Common myeloid progenitor, CD34-positive (primary cell): ENCODE data around the gene ARHGDIA.

ENCODE experiments used
- CTCF ChIA-PET: fragments of 350-600 bp; sonication (Branson Sonifier 250); formaldehyde crosslinking; loops from one replicate; lab custom pipeline; 2021; ENCODE audit warnings: antibody characterized with exemption; lab: Charles Lee
- POLR2A ChIA-PET: fragments of 350-600 bp; sonication (Branson Sonifier 250); formaldehyde crosslinking; loops from one replicate; lab custom pipeline; 2021; ENCODE audit warnings: antibody characterized with exemption; lab: Charles Lee
- DNase-seq, 3 donors: peaks; one replicate each; pipeline versions ENCODE4 v3.0.0 to v3.0.0-alpha.2; 2013
- H3K27ac ChIP-seq, 2 experiments: 1 replicate in 1 of 2; 2 replicates in 1 of 2; pipeline ENCODE4 v1.7.0; 2013; ENCODE audit warnings: inconsistent platforms in 2 of 2, low read length in 2 of 2, mild to moderate bottlenecking in 2 of 2, low read depth in 1 of 2, moderate library complexity in 1 of 2; ENCODE audit not compliant: severe bottlenecking in 2 of 2, insufficient read depth in 1 of 2, poor library complexity in 1 of 2
- H3K27me3 ChIP-seq, 5 experiments: replicated peaks in 2 of 5; 1 replicate in 3 of 5; 2 replicates in 2 of 5; pipeline versions ENCODE4 v1.6.1 to v1.7.0; 2013; ENCODE audit warnings: low read length in 4 of 5, mild to moderate bottlenecking in 2 of 5, moderate library complexity in 2 of 5, inconsistent platforms in 1 of 5; ENCODE audit not compliant: insufficient read depth in 5 of 5, control insufficient read depth in 4 of 5
- H3K36me3 ChIP-seq, 4 experiments: 1 replicate in 2 of 4; 2 replicates in 2 of 4; pipeline versions ENCODE4 v1.6.1 to v1.7.0; 2013; ENCODE audit warnings: low read length in 3 of 4, control low read depth in 1 of 4, mild to moderate bottlenecking in 1 of 4; ENCODE audit not compliant: control insufficient read depth in 4 of 4, insufficient read depth in 4 of 4
- H3K4me1 ChIP-seq, 4 experiments: 1 replicate in 3 of 4; 2 replicates in 1 of 4; pipeline versions ENCODE4 v1.6.1 to v1.7.1; 2013; ENCODE audit warnings: low read length in 3 of 4, mild to moderate bottlenecking in 3 of 4, control low read depth in 1 of 4, inconsistent platforms in 1 of 4, moderate library complexity in 1 of 4; ENCODE audit not compliant: control insufficient read depth in 4 of 4, insufficient read depth in 4 of 4; ENCODE audit errors: control extremely low read depth in 1 of 4
- H3K4me3 ChIP-seq, 7 experiments: 1 replicate in 4 of 7; 2 replicates in 3 of 7; pipeline versions ENCODE4 v1.5.1 to v1.7.0; 2013; ENCODE audit warnings: mild to moderate bottlenecking in 7 of 7, low read length in 6 of 7, moderate library complexity in 6 of 7, inconsistent platforms in 2 of 7, low read depth in 2 of 7, control low read depth in 1 of 7; ENCODE audit not compliant: insufficient read depth in 4 of 7, control insufficient read depth in 1 of 7; ENCODE audit errors: extremely low read depth in 1 of 7
- H3K9me3 ChIP-seq, 5 experiments: 1 replicate in 4 of 5; 2 replicates in 1 of 5; pipeline versions ENCODE4 v1.6.1 to v1.7.1; 2013; ENCODE audit warnings: low read length in 4 of 5, mild to moderate bottlenecking in 2 of 5, inconsistent platforms in 1 of 5, low read depth in 1 of 5, moderate library complexity in 1 of 5; ENCODE audit not compliant: control insufficient read depth in 4 of 5, insufficient read depth in 2 of 5; ENCODE audit errors: control extremely low read depth in 1 of 5
- WGBS: methylation state at CpG from one replicate; pipeline ENCODE4 v1.1.5; 2013; ENCODE audit not compliant: insufficient coverage; 5-methylcytosine and 5-hydroxymethylcytosine counted together

Gene ARHGDIA

GRCh38 chr17:81838753-81839255 lies 32.3 kb downstream of the ARHGDIA start:
- Histone ChIP-seq H3K4me1 (peaks cover 3 to 22% (median 5%) of the 10 kb centered on the region in 4 experiments), H3K9me3 (no peaks in the 10 kb centered on the region), H3K36me3 (peaks cover 0 to 16% (median 10%) of the 10 kb centered on the region in 4 experiments), H3K27me3 (no peaks in the 10 kb centered on the region), H3K27ac (no peak overlapping the region), H3K4me3 (no peak overlapping the region)
- no peak for DNase-seq
- WGBS = 78% methylated on average over 13 of the region's 17 CpGs
- ChIA-PET CTCF (no interaction called here), POLR2A (no interaction called here)

GRCh38 chr17:81837641-81838040 lies 33.5 kb downstream of the ARHGDIA start:
- H3K9me3 ChIP-seq = no peaks in the 10 kb centered on the region
- WGBS = 92% methylated on average over 7 of the region's 9 CpGs
- H3K4me1 ChIP-seq = peaks cover 3 to 29% (median 12%) of the 10 kb centered on the region in 4 experiments
- H3K27me3 ChIP-seq = no peaks in the 10 kb centered on the region
- CTCF ChIA-PET = no interaction called here
- no peak overlapping the region for H3K4me3 ChIP-seq
- DNase-seq = peak in 2 of 3 donors; percentile 61 to 66
- POLR2A ChIA-PET = interaction anchor here (0.6 to 1.0 kb wide), 2 partner anchors 8 to 17 kb away, joined by 3 to 4 read pairs; no protein-coding TSS in a partner anchor
- H3K27ac ChIP-seq = no peak overlapping the region
- peaks cover 0 to 4% (median 2%) of the 10 kb centered on the region in 4 experiments for H3K36me3 ChIP-seq

- no peak for DNase-seq
- ChIA-PET CTCF (interaction anchor here (2.9 kb wide), 1 partner anchor 13 kb away, joined by 9 read pairs; no protein-coding TSS in a partner anchor), POLR2A (no interaction called here)
- peak within 1 kb of the TSS in 1 of 2 experiments; percentile 91 for H3K27ac ChIP-seq
- H3K27me3 ChIP-seq = no peaks in the 10 kb centered on the region
- no peaks in the 10 kb centered on the region for H3K9me3 ChIP-seq
- H3K36me3 ChIP-seq = peaks cover 0 to 3% (median 0%) of the 10 kb centered on the region in 4 experiments
- WGBS = 98% methylated on average over 21 of the region's 26 CpGs
- peak within 1 kb of the TSS in 5 of 7 experiments; percentile 23 to 81 (median 54) for H3K4me3 ChIP-seq
- peaks cover 3 to 34% (median 27%) of the 10 kb centered on the region in 4 experiments for H3K4me1 ChIP-seq
Observed at GRCh38 chr17:81834831-81835267, 36.3 kb downstream of the ARHGDIA start, which contains the start of gene PPP1R27. Gene PPP1R27, minus strand, starts transcription at chr17:81835050. Its CDS starts 97 bp downstream, at chr17:81834953.

- Histone ChIP-seq H3K9me3 (no peaks in the 10 kb centered on the region), H3K4me3 (peak overlapping the region; percentile 13 to 81 (median 54)), H3K27ac (peak overlapping the region in 1 of 2 experiments; percentile 91), H3K27me3 (no peaks in the 10 kb centered on the region), H3K36me3 (peaks cover 0 to 4% (median 0%) of the 10 kb centered on the region in 4 experiments), H3K4me1 (peaks cover 0 to 34% (median 27%) of the 10 kb centered on the region in 4 experiments)
- WGBS = 84% methylated on average over 24 of the region's 31 CpGs
- POLR2A ChIA-PET = interaction anchor here (1.1 to 1.5 kb wide), 2 partner anchors 9 to 18 kb away, joined by 3 to 4 read pairs; no protein-coding TSS in a partner anchor
- no peak for DNase-seq
- CTCF ChIA-PET = interaction anchor here (0.9 to 2.9 kb wide), 2 partner anchors 12 to 19 kb away, joined by 3 to 9 read pairs; no protein-coding TSS in a partner anchor
Observed at GRCh38 chr17:81833921-81834830, 37.0 kb downstream of the ARHGDIA start.

GRCh38 chr17:81833160-81833920 lies 37.8 kb downstream of the ARHGDIA start, which contains the start of gene MCRIP1:
Gene MCRIP1, minus strand, starts transcription at chr17:81833291. Its CDS starts 8,785 bp downstream, at chr17:81824506.
- CTCF ChIA-PET = interaction anchor here (0.9 to 2.9 kb wide), 2 partner anchors 11 to 20 kb away, joined by 3 to 9 read pairs; no protein-coding TSS in a partner anchor
- under 1% methylated on average over 58 of the region's 76 CpGs for WGBS
- POLR2A ChIA-PET = interaction anchor here (0.5 to 1.5 kb wide), 6 partner anchors 10 to 1290 kb away, joined by 3 to 4 read pairs (median 4); no protein-coding TSS in a partner anchor
- Histone ChIP-seq H3K4me1 (peaks cover 0 to 40% (median 27%) of the 10 kb centered on the region in 4 experiments), H3K4me3 (peak within 1 kb of the TSS; percentile 45 to 81 (median 77)), H3K36me3 (peaks cover 0 to 4% (median 0%) of the 10 kb centered on the region in 4 experiments), H3K9me3 (no peaks in the 10 kb centered on the region), H3K27me3 (no peaks in the 10 kb centered on the region), H3K27ac (peak within 1 kb of the TSS; percentile 78 to 91)
- DNase-seq = peak; percentile 91 to 94 (median 93)

GRCh38 chr17:81832608-81833159 lies 38.5 kb downstream of the ARHGDIA start:
- H3K27ac ChIP-seq = peak overlapping the region in 1 of 2 experiments; percentile 62
- DNase-seq = peak in 2 of 3 donors; percentile 40 to 50
- H3K9me3 ChIP-seq = no peaks in the 10 kb centered on the region
- H3K27me3 ChIP-seq = no peaks in the 10 kb centered on the region
- peaks cover 0 to 4% (median 0%) of the 10 kb centered on the region in 4 experiments for H3K36me3 ChIP-seq
- peak overlapping the region; percentile 45 to 81 (median 77) for H3K4me3 ChIP-seq
- ChIA-PET POLR2A (interaction anchor here (0.5 to 1.5 kb wide), 5 partner anchors 10 to 1290 kb away, joined by 3 to 4 read pairs (median 4); no protein-coding TSS in a partner anchor), CTCF (interaction anchor here (2.9 kb wide), 1 partner anchor 11 kb away, joined by 9 read pairs; no protein-coding TSS in a partner anchor)
- H3K4me1 ChIP-seq = peaks cover 0 to 36% (median 27%) of the 10 kb centered on the region in 4 experiments
- 0% methylated on average over 56 of the region's 65 CpGs for WGBS
